ENCODE results near the gene PNPLA2. TPM values are rescaled to one million over a fixed set of nuclear protein-coding genes. Genes with fewer than 3 reads are reported as not detected.

The PNPLA2 gene
- total RNA-seq, 4 donors from 2014 or later = 58.9 to 93.3 (median 91.7) TPM

- intact Hi-C loops (cut with DNase I; ENCODE audit: low total_unique reads) = no loop called here
- Histone ChIP-seq H3K4me3 (no peak overlapping the region), H3K36me3 (no peaks in the 10 kb centered on the region), H3K27me3 (no peaks in the 10 kb centered on the region), H3K9me3 (no peaks in the 10 kb centered on the region), H3K27ac (no peak overlapping the region), H3K4me1 (peaks cover 8 to 10% of the 10 kb centered on the region in 2 donors)
- ATAC-seq (no peak), DNase-seq (no peak)
- in situ Hi-C loops (cut with MboI; ENCODE audit: low sequenced_read_pairs in 4 of 4) = no loop called here
- TF ChIP-seq CTCF (IDR thresholded peaks at IDR 0.05 in 4 of 5, conservative IDR thresholded peaks at IDR 0.05 in 1 of 5) (no peak), POLR2A (IDR thresholded peaks at IDR 0.05) (no peak)
Observed at GRCh38 chr11:873706-874105, 55.0 kb downstream of the PNPLA2 start.

Other genes with a start within 250 kb of the PNPLA2 start
- gene PHRF1, start 242.4 kb upstream of the PNPLA2 start, total RNA-seq = 10 to 100 TPM in 3 of 4 donors, 1 to 10 TPM in 1; 9.2 to 22.6 (median 20.8) TPM
- 10 to 100 TPM; 15.5 to 37.1 (median 26.3) TPM for gene IRF7, start 203.0 kb upstream of the PNPLA2 start, total RNA-seq
- 1 to 10 TPM in 1 of 4 donors, under 1 TPM in 1, not detected in 2; 0.95 to 1.8 TPM for gene CDHR5, start 194.0 kb upstream of the PNPLA2 start, total RNA-seq
- not detected for gene SCT, start 191.7 kb upstream of the PNPLA2 start, total RNA-seq
- gene DRD4, start 181.6 kb upstream of the PNPLA2 start, total RNA-seq = not detected
- 10 to 100 TPM; 14.8 to 42.4 (median 25.2) TPM for gene DEAF1, start 123.7 kb upstream of the PNPLA2 start, total RNA-seq
- gene TMEM80, start 123.1 kb upstream of the PNPLA2 start, total RNA-seq = 10 to 100 TPM in 3 of 4 donors, 1 to 10 TPM in 1; 3.2 to 22.3 (median 14.3) TPM
- 1 to 10 TPM in 3 of 4 donors, under 1 TPM in 1; 0.42 to 3.3 (median 1.8) TPM for gene EPS8L2, start 112.7 kb upstream of the PNPLA2 start, total RNA-seq
- 100 to 1,000 TPM in 3 of 4 donors, 10 to 100 TPM in 1; 98.6 to 167 (median 153) TPM for gene TALDO1, start 71.5 kb upstream of the PNPLA2 start, total RNA-seq
- gene GATD1, start 41.4 kb upstream of the PNPLA2 start, total RNA-seq = 10 to 100 TPM in 2 of 4 donors, 1 to 10 TPM in 2; 3.5 to 10.6 (median 9.4) TPM
- under 1 TPM in 1 of 4 donors, not detected in 3; 0.20 TPM for gene CEND1, start 28.8 kb upstream of the PNPLA2 start, total RNA-seq
- 1 to 10 TPM in 2 of 4 donors, under 1 TPM in 1, not detected in 1; 0.80 to 1.5 (median 1.0) TPM for gene SLC25A22, start 20.6 kb upstream of the PNPLA2 start, total RNA-seq
- 10 to 100 TPM in 2 of 4 donors, 1 to 10 TPM in 2; 6.3 to 35.7 (median 10.2) TPM for gene PIDD1, start 13.7 kb upstream of the PNPLA2 start, total RNA-seq
- 100 to 1,000 TPM; 314 to 600 (median 440) TPM for gene RPLP2, start 8.9 kb upstream of the PNPLA2 start, total RNA-seq
- gene CRACR2B, start 9.0 kb downstream of the PNPLA2 start, total RNA-seq = 1 to 10 TPM; 3.3 to 4.5 (median 4.0) TPM
- 100 to 1,000 TPM in 3 of 4 donors, 10 to 100 TPM in 1; 77.0 to 206 (median 169) TPM for gene CD151, start 14.0 kb downstream of the PNPLA2 start, total RNA-seq
- 10 to 100 TPM; 66.0 to 94.6 (median 81.2) TPM for gene POLR2L, start 23.6 kb downstream of the PNPLA2 start, total RNA-seq
- gene TSPAN4, start 23.9 kb downstream of the PNPLA2 start, total RNA-seq = 10 to 100 TPM; 14.4 to 34.8 (median 21.5) TPM
- 10 to 100 TPM; 23.3 to 43.2 (median 33.1) TPM for gene CHID1, start 91.9 kb downstream of the PNPLA2 start, total RNA-seq
- gene AP2A2, start 107.0 kb downstream of the PNPLA2 start, total RNA-seq = 10 to 100 TPM; 21.2 to 26.1 (median 25.7) TPM
- gene MUC6, start 217.8 kb downstream of the PNPLA2 start, total RNA-seq = not detected

Data from gastrocnemius medialis (tissue), 4 donors.